G401 (cell line): ENCODE data around the gene KRT6C. TPM values are rescaled to one million over a fixed set of nuclear protein-coding genes. Genes with fewer than 3 reads are reported as not detected.
"Not testable (repeated sequence)": the region's sequence is repeated elsewhere in the genome, so short reads cannot be mapped to it uniquely, and the experiment has no call there.

ENCODE experiments used
- DNase-seq: peaks from one replicate; pipeline ENCODE4 v3.0.0-alpha.2; 2015; ENCODE audit warnings: low spot score
- in situ Hi-C: cut with HindIII; loops from 2 replicates; pipeline ENCODE4 v1.10.0; 2016; ENCODE audit warnings: low sequenced_read_pairs, mixed read lengths
- total RNA-seq: library from RNA; depleted of rRNA; stranded (reverse); fragments of >200 nt; shearing (Covaris generic); gene quantifications from 2 replicates; pipeline ENCODE4 v1.2.3, GENCODE V29; 2014

The KRT6C gene
- total RNA-seq, 1 experiment from 2014 or later, result not detected

DNA sequence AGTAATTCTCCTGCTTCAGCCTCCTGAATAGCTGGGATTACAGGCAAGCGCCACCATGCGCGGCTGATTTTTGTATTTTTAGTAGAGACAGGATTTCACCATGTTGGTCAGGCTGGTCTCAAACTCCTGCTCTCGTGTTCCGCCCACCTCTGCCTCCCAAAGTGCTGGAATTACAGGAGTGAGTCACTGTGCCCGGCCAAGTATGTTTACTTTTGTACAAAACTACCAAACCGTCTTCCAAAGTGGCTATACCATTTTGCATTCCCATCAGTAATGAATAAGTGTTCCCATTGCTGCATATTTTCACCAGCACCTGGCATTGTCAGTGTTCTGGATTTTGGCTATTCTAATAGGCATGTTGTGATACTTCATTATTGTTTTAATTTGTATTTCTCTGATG, 27.9 kb upstream of the KRT6C start:
- no peak for DNase-seq
- in situ Hi-C loops, result no loop called here

DNA sequence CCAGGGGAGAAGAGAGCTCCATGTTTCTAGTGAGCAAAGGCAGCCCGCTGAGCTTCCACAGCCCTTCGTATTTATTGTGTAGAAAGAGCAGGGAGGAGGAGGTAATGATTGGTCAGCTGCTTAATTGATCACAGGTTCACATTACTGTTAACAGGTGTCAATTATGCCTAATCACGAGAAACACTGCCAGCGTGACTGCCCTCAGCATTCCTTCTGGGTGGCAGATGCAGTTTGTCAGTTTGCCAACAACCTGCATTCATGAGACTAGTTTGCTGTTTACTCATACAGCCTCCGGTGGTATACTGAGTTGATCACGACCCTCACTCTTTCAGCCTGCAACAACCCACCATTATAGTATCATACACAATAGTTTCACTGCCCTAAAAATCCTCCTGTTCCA, 27.0 kb upstream of the KRT6C start:
- in situ Hi-C loops, DNase-seq: not testable (repeated sequence)

DNA sequence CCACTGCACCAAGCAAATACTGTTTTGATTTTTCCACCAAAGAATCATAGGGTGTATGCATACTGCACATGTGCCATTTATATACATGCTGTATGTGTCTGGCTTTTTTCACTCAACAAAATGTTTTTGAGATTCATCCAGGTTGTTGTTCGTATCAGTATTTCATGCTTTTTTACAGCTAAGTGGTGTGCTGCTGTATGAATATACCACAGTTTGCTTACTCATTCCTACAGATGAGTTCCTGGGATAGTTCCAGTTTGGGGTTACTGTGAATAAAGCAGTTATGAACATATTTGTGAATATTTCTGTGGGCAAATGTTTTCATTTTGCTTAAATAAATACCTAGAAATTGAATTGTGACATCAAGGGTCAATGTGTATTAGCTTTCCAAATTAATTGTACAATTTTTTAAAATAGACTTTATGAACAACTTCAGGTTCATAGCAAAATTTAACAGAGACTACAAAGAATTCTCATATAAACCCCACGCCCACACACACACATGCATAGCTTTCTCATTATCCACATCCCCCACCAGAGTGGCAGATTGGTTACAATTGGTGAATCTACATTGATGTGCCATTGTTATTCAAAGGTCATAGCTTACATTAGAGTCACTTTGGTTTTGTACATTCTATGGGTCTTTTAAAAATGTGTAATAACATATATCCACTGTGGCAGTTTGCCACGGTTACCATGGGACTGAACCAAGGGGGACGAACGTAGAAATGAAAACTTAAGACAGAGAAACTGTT, 26.4 kb upstream of the KRT6C start:
- in situ Hi-C loops, result no loop called here
- no peak for DNase-seq

DNA sequence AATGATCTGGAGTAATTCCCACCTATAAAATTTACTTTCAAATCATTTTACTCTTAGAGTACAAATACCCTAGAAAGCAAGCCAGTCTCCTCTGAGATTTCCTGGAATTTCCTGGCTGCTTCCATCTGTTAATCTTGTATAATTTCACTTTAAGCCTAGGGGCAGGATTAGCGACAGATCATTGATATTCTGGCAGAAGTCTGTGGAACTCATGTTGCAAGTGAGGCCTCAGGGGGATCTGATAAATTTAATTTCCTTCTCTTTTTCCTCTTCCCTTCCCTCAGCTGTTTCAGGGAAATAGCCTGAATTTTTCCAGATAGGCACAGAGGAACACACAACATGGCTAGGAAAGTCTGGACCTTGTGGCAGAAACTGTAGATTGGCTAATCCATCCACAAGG, 25.3 kb upstream of the KRT6C start:
- no peak for DNase-seq
- in situ Hi-C loops, result no loop called here

DNA sequence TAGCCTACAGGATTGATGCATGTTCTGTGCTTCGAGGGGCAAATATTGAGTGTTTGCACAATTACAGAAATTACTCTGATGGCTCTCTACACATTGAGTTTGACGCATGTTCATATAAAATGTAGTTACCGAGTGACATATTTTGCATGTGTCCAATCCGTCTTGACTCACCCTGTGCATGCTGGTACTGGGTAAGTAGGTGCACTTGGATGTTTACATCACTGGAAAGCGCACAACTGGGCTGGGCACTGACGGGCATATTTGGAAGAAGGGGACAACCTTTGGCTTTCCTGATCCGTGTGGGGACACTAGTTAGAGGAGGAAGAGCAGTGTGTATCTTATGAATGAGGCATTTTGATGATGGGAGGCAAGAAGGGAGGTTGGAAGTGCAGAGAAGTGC, 24.4 kb upstream of the KRT6C start:
- no peak for DNase-seq
- in situ Hi-C loops, result no loop called here

DNA sequence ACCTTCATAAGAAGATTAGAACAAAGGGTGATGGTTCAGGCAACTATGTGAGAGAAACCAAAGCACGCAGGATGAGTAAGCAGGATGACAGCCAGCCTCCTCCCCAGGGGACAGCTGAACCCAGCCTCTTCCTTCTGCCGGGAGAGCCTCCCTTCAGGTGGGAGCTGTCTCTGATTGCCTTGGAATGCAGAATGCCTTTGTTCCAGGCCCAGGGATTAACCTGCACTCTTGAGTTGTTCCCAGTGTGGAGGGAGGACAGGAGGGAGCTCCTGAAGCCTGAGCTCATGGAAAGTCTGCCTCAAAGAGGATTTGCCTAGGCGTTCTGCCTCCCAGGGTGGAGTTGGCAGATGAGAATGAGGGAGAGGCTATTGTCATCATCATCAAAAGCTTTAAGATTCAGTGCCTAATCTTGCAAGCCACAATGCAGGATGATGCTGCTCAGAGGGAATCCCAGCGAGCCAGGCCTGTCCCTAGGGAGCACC, 23.0 kb upstream of the KRT6C start:
- in situ Hi-C loops, result no loop called here
- no peak for DNase-seq

DNA sequence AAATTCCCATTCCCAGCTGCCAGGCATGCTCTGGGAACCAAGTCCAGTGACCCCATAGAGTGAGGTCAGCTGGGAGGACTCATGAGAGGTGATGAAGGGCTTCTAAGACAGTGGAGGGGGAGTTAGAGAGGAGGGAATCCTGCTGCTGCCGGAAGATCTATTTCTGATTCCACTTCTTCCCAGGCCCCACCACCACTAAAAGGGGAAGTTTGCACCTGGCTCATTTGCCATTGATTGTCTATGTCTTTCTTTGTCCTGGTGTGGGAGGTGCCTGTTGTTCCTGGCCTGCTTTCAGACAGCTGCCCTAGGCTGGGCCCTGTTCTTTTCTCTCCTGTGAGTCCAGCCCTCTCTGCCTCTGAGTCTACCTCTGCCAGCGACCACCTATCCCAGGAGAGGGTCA, 22.4 kb upstream of the KRT6C start:
- in situ Hi-C loops, result no loop called here

DNA sequence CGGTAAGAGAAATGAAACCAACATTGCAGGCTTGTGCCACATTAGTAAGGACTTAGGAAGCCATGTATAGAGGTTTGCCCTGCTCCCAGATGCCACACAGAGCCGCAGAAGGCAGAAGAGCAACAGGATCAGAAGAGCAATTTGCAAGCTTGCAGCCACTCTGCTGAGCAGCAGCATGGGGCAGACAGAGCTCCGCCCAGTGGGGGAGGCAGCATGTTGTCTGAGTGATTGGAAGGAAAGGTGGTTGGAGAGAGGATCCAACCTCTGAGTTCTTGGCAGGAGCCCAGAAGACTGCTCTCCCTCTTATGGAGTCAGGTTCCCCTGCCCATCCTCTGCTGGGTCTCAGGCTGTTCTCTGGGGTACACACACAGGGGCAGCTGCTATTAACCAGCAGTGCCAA, 21.8 kb upstream of the KRT6C start:
- in situ Hi-C loops, result no loop called here
- DNase-seq, result peak; percentile 30

More for the DNA sequence above, 22.4 kb upstream of the KRT6C start:
- no peak for DNase-seq

DNA sequence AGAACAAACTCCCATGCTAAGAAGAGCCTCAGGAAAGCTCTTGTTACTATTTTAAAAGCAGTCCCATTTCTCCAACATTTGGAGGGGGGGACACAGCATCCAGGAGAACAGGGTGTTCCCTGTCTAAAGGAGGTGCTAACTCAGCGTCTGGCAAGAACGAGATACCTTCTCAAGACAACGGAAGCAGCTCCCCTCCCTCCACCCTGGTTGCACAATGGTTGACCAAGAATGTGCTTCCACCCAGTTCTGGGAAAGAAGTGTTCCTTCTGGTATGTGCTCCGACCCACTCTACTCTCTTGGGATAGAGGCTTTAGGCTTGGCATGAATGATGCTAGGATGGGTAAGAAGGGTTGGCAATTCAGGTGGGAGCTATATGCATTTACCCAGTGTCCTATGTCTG, 20.9 kb upstream of the KRT6C start:
- in situ Hi-C loops, result no loop called here
- DNase-seq, result no peak

DNA sequence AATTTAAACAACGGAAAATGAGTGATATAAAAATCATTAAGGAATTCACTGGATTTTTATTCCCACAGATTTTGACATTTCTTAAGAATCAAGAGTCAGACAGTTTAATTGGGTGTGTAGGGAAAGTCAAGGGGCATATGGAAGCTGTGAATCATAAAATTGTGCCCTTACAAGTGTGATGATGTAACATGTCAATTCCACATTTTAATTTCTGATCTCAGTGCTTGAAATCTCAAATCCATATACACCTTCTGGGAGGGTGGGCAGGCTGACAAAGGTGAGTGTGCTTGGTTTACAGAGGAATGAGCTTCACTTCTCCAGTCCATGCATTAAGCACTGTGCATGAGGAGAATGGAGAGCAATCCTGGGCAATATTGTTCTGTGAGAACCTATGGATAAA, 20.5 kb upstream of the KRT6C start:
- DNase-seq, result no peak
- in situ Hi-C loops, result no loop called here

DNA sequence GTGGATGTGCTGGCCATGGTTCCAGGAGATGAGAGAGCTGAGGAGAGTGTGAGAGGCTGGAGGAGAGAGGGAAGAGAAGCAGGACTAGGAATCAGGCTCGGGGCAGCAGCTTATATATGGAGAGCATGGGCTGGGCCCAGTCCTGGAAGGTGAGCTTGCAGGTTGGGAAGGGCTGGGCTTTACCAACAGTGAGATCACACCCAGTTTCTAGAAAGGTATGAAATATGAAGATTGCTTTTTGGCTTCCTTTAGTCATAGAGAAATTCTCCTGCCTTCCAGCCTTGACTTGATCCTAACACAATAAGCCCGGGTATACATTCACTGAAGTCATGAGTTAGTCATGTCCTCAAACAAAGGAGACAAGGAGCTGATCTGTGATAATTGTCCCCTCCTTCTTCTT, 19.6 kb upstream of the KRT6C start, which contains the start of gene KRT6A:
TSS of gene KRT6A (minus strand) at position 86 of the 400 bp plus-strand sequence. CDS start at position 17, 69 bp downstream.
- DNase-seq, result no peak
- in situ Hi-C loops, result no loop called here

DNA sequence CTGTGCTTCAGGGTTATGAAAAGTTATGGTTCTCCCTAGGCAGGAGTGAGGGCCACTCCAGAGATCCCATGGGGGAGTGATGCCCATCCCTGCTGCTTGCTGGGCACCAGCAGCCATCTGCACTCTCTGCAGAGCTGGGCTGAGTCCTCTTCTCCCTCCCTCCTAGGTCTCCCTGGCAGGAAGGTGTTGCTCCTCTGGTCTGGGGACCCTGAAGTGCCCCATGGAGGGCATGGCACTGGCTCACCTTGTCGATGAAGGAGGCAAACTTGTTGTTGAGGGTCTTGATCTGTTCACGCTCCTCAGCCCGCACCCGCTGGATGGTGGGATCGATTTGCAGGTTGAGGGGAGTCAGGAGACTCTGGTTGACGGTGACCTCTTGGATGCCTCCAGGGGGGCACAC, 18.8 kb upstream of the KRT6C start:
- in situ Hi-C loops, DNase-seq: not testable (repeated sequence)

DNA sequence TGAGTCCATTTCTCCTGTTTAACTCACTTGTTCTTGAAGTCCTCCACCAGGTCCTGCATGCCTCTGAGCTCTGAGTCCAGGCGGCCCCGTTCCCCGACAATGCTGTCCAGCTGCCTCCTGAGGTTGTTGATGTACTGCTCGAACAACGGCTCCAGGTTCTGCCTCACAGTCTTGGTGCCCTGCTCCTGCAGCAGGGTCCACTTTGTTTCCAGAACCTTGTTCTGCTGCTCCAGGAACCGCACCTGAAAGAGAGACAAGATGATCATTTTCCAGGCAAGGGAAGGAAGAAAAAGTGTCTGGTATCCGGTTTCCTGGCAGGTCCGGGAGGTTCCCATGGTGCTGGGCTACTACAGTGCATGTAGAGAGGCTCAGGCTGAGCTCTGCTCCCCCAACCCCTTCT, 17.9 kb upstream of the KRT6C start:
- in situ Hi-C loops, DNase-seq: not testable (repeated sequence)

DNA sequence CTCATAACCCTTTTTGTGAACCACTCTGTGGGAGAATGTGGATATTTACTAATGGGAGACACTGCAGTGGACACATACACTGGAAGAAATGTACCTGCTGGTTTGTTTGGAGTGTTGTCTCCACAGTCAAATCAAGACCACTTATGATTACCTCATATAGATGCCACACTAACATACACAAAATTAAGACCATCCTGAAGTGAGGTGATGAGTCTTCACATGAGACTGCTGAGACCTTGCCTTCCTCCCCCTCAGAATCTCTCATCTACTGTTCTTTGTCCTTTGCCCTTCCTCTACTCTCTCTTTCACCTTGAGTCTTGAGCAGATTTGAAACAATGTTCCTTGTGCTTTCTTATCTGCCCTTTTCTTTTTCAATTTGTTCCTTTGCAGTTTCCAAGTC, 15.1 kb upstream of the KRT6C start:
- in situ Hi-C loops, result no loop called here
- DNase-seq, result no peak

DNA sequence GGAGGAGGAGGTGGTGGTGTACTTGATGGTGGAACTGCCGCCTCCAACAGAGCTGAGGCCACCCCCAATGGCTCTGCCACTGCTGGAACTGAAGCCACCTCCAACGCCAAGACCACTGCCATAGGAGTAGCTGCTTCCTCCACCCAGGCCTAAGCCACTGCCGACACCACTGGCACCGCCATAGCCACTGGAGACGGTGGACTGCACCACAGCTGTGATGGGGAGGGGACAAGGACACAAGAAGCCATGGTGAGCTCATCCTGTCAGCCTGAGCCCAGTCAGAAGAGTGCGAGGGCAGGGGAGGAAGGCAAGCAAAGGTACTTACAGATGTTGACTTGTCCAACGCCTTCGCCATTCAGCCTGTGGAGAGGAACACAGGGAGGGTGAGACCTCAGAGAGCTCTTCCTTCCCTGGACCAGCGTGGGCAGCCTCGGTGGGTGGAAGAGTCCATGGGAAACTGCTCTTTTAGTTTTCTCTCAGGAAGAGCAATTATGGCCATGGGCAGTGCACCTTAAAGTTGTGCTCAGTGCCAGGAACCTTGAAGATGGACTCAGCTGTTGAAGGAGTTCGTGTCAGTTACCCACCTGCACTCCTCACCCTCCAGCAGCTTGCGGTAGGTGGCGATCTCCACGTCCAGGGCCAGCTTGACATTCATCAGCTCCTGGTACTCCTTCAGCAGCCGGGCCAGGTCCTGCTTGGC, 14.3 kb upstream of the KRT6C start:
- in situ Hi-C loops, result not testable (repeated sequence)

DNA sequence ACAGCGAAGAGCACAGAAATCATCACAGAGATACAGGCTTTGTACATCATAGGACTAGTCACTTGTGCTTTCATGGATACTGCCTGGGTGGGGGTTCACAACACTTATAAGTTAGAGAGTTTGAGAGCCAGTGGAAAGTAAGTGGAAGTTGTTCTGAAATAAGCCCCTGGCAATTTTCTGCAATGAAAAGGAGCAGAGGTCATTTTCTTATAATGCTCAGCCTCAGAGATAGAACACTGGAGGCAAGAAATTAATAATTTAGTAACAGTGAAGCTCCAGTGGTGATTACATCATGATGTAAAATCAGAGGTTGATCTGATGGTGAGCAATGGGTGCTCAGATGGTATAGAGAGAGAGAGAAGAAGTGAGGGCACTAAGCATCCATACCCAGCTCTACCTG, 13.6 kb upstream of the KRT6C start:
- in situ Hi-C loops, result no loop called here
- no peak for DNase-seq

More for the DNA sequence above, 14.3 kb upstream of the KRT6C start:
- not testable (repeated sequence) for DNase-seq

DNA sequence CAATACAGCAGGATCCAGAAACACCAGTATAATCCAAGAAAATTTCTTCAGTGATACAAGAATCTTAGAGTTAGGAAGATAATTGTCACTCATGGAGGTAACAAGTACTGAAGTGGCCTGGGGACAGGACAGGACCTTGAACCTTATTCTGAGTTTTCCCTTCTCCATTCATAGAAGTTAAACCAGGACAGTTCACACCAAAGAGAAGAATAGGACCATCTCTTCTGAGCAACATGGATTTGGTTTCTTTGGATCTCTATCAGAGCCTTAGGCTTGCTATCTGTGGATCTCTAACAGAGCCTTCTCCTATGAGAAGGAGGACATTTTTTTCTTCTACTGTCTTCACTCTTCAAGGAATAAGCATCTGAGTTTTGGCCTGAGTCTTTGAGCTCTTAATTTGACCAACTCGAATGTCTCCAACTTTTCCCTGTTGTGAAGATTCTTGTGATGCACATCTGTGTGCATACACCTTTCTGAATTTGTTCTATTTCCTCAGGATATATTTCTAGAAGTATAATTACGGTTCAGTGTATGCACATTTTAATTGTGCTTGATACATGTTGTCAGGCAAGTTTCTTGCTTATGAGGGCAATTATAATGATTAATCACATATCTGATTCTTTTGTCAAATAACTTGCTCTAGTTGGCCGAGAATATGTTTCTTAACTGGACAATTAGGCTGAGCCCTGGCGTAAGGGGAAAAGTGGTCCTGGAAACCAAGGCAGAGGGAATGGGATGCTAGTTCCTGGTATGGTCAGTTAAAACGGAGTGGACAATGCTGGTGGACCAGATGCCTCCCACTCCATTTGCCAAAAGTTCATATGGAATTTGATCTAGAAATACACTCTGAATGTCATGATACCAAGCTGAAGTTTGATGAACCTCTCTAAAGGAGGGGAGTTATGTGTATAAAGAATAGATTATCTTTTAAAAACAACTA, 12.8 kb upstream of the KRT6C start:
- DNase-seq, result no peak
- in situ Hi-C loops, result no loop called here

DNA sequence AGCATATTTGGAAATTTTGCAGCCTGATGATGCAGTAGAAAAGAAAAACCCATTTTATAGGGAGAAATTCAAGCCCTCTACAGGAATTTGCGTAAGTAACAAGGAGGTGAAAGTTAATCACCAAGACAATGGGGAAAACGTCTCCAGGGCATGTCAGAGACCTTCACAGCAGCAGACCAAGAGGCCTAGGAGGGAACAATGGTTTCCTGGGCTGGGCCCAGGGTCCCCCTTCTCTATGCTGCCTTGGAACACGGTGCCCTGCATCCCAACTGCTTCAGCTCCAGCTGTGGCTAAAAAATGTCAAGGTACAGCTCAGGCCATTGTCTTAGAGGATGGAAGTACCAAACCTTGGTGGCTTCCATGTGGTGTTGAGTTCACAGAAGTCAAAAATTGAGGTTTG, 6.5 kb upstream of the KRT6C start:
- DNase-seq, result no peak
- in situ Hi-C loops, result no loop called here

DNA sequence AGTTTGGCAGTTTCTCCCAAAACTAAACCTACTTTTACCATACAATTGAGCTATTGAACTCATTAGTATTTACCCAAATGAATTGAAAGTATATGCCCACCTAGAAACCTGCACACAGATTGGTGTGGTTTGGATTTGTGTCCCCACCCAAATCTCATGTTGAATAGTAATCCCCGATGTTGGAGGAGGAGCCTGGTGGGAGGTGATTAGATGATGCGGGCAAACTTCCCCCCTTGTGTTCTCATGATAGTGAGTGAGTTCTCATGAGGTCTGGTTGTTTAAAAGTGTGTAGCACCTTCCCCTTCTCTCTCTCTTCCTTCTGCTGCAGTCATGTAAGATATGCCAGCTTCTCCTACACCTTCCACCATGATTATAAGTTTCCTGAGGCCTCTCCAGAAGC, 4.0 kb upstream of the KRT6C start:
- in situ Hi-C loops, result no loop called here

DNA sequence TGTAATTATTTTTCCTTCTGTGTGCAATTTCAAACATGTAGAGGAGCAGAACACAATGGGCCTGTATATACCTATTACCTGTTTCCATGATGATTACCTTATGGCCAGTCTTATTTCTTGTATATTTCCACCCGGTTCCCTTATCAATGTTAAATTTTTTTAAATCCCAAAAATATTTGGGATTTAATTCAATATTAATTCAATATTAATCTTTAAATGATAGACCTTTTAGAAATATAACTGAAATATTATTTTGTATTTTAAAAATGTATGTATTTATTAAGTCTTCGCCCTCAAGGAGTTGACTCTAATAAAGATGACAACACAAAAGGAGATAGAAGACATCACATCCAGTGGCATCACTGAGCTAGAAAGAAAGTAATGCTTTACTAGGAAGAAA, 607 bp upstream of the KRT6C start:
- in situ Hi-C loops, result no loop called here
- no peak for DNase-seq

More for the DNA sequence above, 4.0 kb upstream of the KRT6C start:
- no peak for DNase-seq
